Astrocyte (in vitro differentiated cells and primary cell): ENCODE data around the gene KCNMB2. TPM values are rescaled to one million over a fixed set of nuclear protein-coding genes. Genes with fewer than 3 reads are reported as not detected.

Experiments used
- DNase-seq: peaks from one replicate; pipeline ENCODE4 v3.0.0-alpha.2; 2010; ENCODE audit warnings: low read depth
- FAIRE-seq: peaks from 2 replicates; lab custom pipeline; 2011; peaks lifted over from hg19 to GRCh38; lab: Jason Lieb, UNC
- H2AFZ ChIP-seq: 2 replicates; pipeline ENCODE4 v1.6.0; 2012; ENCODE audit warnings: low read depth, low read length, inconsistent platforms
- H3K27ac ChIP-seq: 2 replicates; pipeline ENCODE4 v1.5.1; 2011; ENCODE audit warnings: low read depth, low read length, inconsistent platforms
- H3K27me3 ChIP-seq: 2 replicates; pipeline ENCODE4 v1.6.0; 2011; ENCODE audit warnings: low read length, inconsistent platforms; ENCODE audit not compliant: insufficient read depth
- H3K36me3 ChIP-seq: 2 replicates; pipeline ENCODE4 v1.5.1; 2011; ENCODE audit warnings: low read length, inconsistent platforms; ENCODE audit not compliant: insufficient read depth
- H3K4me1 ChIP-seq: 2 replicates; pipeline ENCODE4 v1.5.1; 2011; ENCODE audit warnings: low read length, inconsistent platforms; ENCODE audit not compliant: insufficient read depth
- H3K4me2 ChIP-seq: 2 replicates; pipeline ENCODE4 v1.6.0; 2012; ENCODE audit warnings: low read length, inconsistent platforms
- H3K4me3 ChIP-seq: 2 replicates; pipeline ENCODE4 v1.5.1; 2011; ENCODE audit warnings: low read depth, mild to moderate bottlenecking, low read length, inconsistent platforms; ENCODE audit not compliant: insufficient read depth
- H3K79me2 ChIP-seq: 2 replicates; pipeline ENCODE4 v1.6.0; 2012; ENCODE audit warnings: mild to moderate bottlenecking, low read length, inconsistent platforms; ENCODE audit not compliant: insufficient read depth
- H3K9ac ChIP-seq: 2 replicates; pipeline ENCODE4 v1.6.0; 2012; ENCODE audit warnings: mild to moderate bottlenecking, low read length, inconsistent platforms
- H3K9me3 ChIP-seq: 2 replicates; pipeline ENCODE4 v1.5.1; 2012; ENCODE audit warnings: low read depth, mild to moderate bottlenecking, low read length, inconsistent platforms; ENCODE audit not compliant: insufficient read depth
- H4K20me1 ChIP-seq: 2 replicates; pipeline ENCODE4 v1.6.0; 2012; ENCODE audit warnings: low read length, inconsistent platforms; ENCODE audit not compliant: insufficient read depth
- H3K27ac Mint-ChIP-seq: one replicate; pipeline ENCODE4 v1.8.0; 2021; ENCODE audit warnings: mild to moderate bottlenecking, mixed read lengths; ENCODE audit not compliant: unreplicated experiment
- H3K27me3 Mint-ChIP-seq: one replicate; pipeline ENCODE4 v1.8.0; 2021; ENCODE audit warnings: low read depth, mixed read lengths; ENCODE audit not compliant: unreplicated experiment
- H3K36me3 Mint-ChIP-seq: one replicate; pipeline ENCODE4 v1.8.0; 2021; ENCODE audit warnings: low read depth, mixed read lengths; ENCODE audit not compliant: unreplicated experiment
- H3K4me1 Mint-ChIP-seq: one replicate; pipeline ENCODE4 v1.8.0; 2021; ENCODE audit warnings: low read depth, mixed read lengths; ENCODE audit not compliant: unreplicated experiment
- H3K4me3 Mint-ChIP-seq: one replicate; pipeline ENCODE4 v1.8.0; 2021; ENCODE audit warnings: mild to moderate bottlenecking, moderate library complexity, mixed read lengths; ENCODE audit not compliant: unreplicated experiment
- H3K9me3 Mint-ChIP-seq: one replicate; pipeline ENCODE4 v1.8.0; 2021; ENCODE audit warnings: mild to moderate bottlenecking, mixed read lengths; ENCODE audit not compliant: unreplicated experiment
- EZH2 ChIP-seq: IDR thresholded peaks from 2 replicates; pipeline ENCODE4 v1.6.1; 2012; ENCODE audit warnings: mild to moderate bottlenecking, low read length, inconsistent platforms; ENCODE audit not compliant: insufficient read depth
- total RNA-seq: library from RNA; stranded (reverse); gene quantifications from 2 replicates; pipeline ENCODE4 v1.2.1, GENCODE V29; 2021
- TF ChIP-seq, protein P1 (sequence below): IDR thresholded peaks from 2 replicates; pipeline ENCODE4 v1.5.1; 2011; ENCODE audit warnings: low read depth, mild to moderate bottlenecking, inconsistent platforms, low read length, moderate library complexity; ENCODE audit not compliant: insufficient read depth

KCNMB2 gene
- total RNA-seq, 1 donor from 2014 or later: not detected

DNA sequence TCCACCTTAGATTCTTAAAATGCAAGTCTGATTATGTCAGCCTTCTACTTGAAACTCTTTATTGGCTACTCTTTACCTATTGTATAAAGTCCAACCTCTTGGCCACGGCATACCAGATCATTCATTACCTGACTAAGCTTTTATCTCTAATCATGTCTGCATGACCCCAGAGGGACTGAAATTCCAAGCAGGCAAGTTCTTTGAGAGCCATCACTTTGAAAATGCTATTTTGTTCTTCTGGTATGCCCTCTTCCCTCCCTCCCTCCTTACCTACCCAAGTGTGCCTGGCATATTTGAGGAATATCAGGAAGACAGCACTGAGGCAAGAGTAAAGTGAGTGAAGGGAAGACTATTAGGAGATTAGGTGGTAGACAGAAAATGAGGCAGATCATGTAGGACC lies 57.5 kb downstream of the KCNMB2 start:
- Histone ChIP-seq H3K9ac (no peak overlapping the region), H4K20me1 (no peaks in the 10 kb centered on the region), H3K4me2 (no peak overlapping the region), H3K4me3 (no peak overlapping the region), H3K36me3 (no peaks in the 10 kb centered on the region), H3K79me2 (no peaks in the 10 kb centered on the region), H3K27me3 (no peaks in the 10 kb centered on the region), H2AFZ (no peak overlapping the region), H3K4me1 (no peaks in the 10 kb centered on the region), H3K9me3 (no peaks in the 10 kb centered on the region), H3K27ac (no peak overlapping the region)
- H3K27ac Mint-ChIP-seq: no peak overlapping the region
- TF ChIP-seq, protein P1, sequence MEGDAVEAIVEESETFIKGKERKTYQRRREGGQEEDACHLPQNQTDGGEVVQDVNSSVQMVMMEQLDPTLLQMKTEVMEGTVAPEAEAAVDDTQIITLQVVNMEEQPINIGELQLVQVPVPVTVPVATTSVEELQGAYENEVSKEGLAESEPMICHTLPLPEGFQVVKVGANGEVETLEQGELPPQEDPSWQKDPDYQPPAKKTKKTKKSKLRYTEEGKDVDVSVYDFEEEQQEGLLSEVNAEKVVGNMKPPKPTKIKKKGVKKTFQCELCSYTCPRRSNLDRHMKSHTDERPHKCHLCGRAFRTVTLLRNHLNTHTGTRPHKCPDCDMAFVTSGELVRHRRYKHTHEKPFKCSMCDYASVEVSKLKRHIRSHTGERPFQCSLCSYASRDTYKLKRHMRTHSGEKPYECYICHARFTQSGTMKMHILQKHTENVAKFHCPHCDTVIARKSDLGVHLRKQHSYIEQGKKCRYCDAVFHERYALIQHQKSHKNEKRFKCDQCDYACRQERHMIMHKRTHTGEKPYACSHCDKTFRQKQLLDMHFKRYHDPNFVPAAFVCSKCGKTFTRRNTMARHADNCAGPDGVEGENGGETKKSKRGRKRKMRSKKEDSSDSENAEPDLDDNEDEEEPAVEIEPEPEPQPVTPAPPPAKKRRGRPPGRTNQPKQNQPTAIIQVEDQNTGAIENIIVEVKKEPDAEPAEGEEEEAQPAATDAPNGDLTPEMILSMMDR: no peak
- TF ChIP-seq EZH2: no peak
- no peaks in the 10 kb centered on the region for H3K27me3 Mint-ChIP-seq
- FAIRE-seq: no peak
- H3K4me1 Mint-ChIP-seq: no peaks in the 10 kb centered on the region
- H3K9me3 Mint-ChIP-seq: no peaks in the 10 kb centered on the region
- no peak for DNase-seq
- H3K36me3 Mint-ChIP-seq: no peaks in the 10 kb centered on the region
- H3K4me3 Mint-ChIP-seq: no peak overlapping the region

DNA sequence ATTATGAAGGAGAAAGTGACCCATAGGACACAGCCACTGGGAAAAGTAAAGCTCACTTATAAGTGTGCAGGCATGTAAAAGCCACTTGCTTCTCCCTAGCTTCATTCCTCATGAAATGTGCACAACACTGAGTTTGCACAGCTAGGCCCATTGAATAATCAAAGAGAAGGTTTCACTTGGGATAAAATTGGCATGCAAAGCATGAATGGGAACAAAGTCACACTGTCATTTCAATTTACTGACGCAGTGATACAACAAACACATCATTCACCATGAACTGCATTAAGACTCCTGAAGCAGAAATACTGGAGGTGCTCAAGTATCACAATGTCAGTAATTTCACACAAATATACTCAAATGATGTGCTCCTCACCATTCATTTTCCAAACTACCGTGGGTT lies 61.1 kb downstream of the KCNMB2 start:
- Histone ChIP-seq H3K27me3 (no peaks in the 10 kb centered on the region), H3K79me2 (no peaks in the 10 kb centered on the region), H3K9me3 (no peaks in the 10 kb centered on the region), H3K36me3 (no peaks in the 10 kb centered on the region), H3K9ac (no peak overlapping the region), H3K27ac (no peak overlapping the region), H2AFZ (no peak overlapping the region), H3K4me2 (no peak overlapping the region), H3K4me3 (no peak overlapping the region), H4K20me1 (no peaks in the 10 kb centered on the region), H3K4me1 (no peaks in the 10 kb centered on the region)
- no peak for FAIRE-seq
- no peaks in the 10 kb centered on the region for H3K9me3 Mint-ChIP-seq
- H3K4me3 Mint-ChIP-seq: no peak overlapping the region
- no peak for DNase-seq
- H3K27ac Mint-ChIP-seq: no peak overlapping the region
- H3K27me3 Mint-ChIP-seq: no peaks in the 10 kb centered on the region
- TF ChIP-seq, protein P1: no peak
- TF ChIP-seq EZH2: no peak
- H3K36me3 Mint-ChIP-seq: no peaks in the 10 kb centered on the region
- no peaks in the 10 kb centered on the region for H3K4me1 Mint-ChIP-seq

DNA sequence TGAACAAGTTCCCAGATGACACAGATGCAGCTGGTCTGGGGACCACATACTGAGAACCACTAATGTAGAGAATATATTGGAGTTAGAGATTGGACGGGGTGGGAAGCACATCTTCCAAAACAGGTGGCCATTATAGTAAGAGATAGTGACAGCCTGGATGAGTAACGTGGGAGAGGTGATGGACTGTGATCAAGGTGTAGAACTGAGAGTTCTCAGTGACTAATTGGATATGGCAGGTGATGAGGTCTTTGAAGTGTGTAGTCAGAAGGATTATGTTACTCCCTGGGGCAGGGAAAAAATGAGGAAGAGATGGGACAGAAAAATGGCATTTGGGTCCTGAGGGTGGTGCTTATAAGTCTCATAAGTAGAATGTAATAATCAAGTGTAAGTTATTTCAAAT lies 66.6 kb downstream of the KCNMB2 start:
- FAIRE-seq: no peak
- H4K20me1 ChIP-seq: no peaks in the 10 kb centered on the region
- no peaks in the 10 kb centered on the region for H3K27me3 ChIP-seq
- no peak overlapping the region for H3K27ac ChIP-seq
- no peaks in the 10 kb centered on the region for H3K9me3 ChIP-seq
- Mint-ChIP-seq H3K9me3 (no peaks in the 10 kb centered on the region), H3K27ac (no peak overlapping the region), H3K27me3 (no peaks in the 10 kb centered on the region), H3K4me3 (no peak overlapping the region), H3K4me1 (no peaks in the 10 kb centered on the region), H3K36me3 (no peaks in the 10 kb centered on the region)
- no peak for DNase-seq
- no peaks in the 10 kb centered on the region for H3K36me3 ChIP-seq
- H3K4me2 ChIP-seq: no peak overlapping the region
- no peak overlapping the region for H3K4me3 ChIP-seq
- no peaks in the 10 kb centered on the region for H3K4me1 ChIP-seq
- H3K79me2 ChIP-seq: no peaks in the 10 kb centered on the region
- no peak for TF ChIP-seq EZH2
- TF ChIP-seq, protein P1: no peak
- no peak overlapping the region for H3K9ac ChIP-seq
- H2AFZ ChIP-seq: no peak overlapping the region
